ENCODE data around the gene ERLIN1.

ERLIN1 gene

GRCh38 chr10:100173035-100173434 lies 12.8 kb downstream of the ERLIN1 start:
- no peak for DNase-seq (ENCODE audit: extremely low read depth in 1 of 2, low read depth in 1 of 2)

- DNase-seq (ENCODE audit: extremely low read depth in 1 of 2, low read depth in 1 of 2): no peak
Observed at GRCh38 chr10:100172349-100172748, 13.5 kb downstream of the ERLIN1 start.

- no peak for DNase-seq (ENCODE audit: extremely low read depth in 1 of 2, low read depth in 1 of 2)
Observed at GRCh38 chr10:100168313-100168643, 17.6 kb downstream of the ERLIN1 start.

- no peak for DNase-seq (ENCODE audit: extremely low read depth in 1 of 2, low read depth in 1 of 2)
Observed at GRCh38 chr10:100167553-100168312, 18.1 kb downstream of the ERLIN1 start.

GRCh38 chr10:100163704-100164621 lies 21.9 kb downstream of the ERLIN1 start:
- no peak for DNase-seq (ENCODE audit: extremely low read depth in 1 of 2, low read depth in 1 of 2)

GRCh38 chr10:100162696-100163095 lies 23.1 kb downstream of the ERLIN1 start:
- DNase-seq (ENCODE audit: extremely low read depth in 1 of 2, low read depth in 1 of 2): no peak

GRCh38 chr10:100158044-100158805 lies 27.6 kb downstream of the ERLIN1 start:
- no peak for DNase-seq (ENCODE audit: extremely low read depth in 1 of 2, low read depth in 1 of 2)

- DNase-seq (ENCODE audit: extremely low read depth in 1 of 2, low read depth in 1 of 2): no peak
Observed at GRCh38 chr10:100157156-100157555, 28.7 kb downstream of the ERLIN1 start.

- DNase-seq (ENCODE audit: extremely low read depth in 1 of 2, low read depth in 1 of 2): no peak
Observed at GRCh38 chr10:100155936-100156335, 29.9 kb downstream of the ERLIN1 start.

GRCh38 chr10:100154666-100155065 lies 31.2 kb downstream of the ERLIN1 start:
- DNase-seq (ENCODE audit: extremely low read depth in 1 of 2, low read depth in 1 of 2): no peak

- DNase-seq (ENCODE audit: extremely low read depth in 1 of 2, low read depth in 1 of 2): no peak
Observed at GRCh38 chr10:100153239-100153825, 32.5 kb downstream of the ERLIN1 start.

GRCh38 chr10:100151723-100152300 lies 34.0 kb downstream of the ERLIN1 start:
- no peak for DNase-seq (ENCODE audit: extremely low read depth in 1 of 2, low read depth in 1 of 2)

- DNase-seq (ENCODE audit: extremely low read depth in 1 of 2, low read depth in 1 of 2): no peak
Observed at GRCh38 chr10:100148353-100149211, 37.2 kb downstream of the ERLIN1 start.

- DNase-seq (ENCODE audit: extremely low read depth in 1 of 2, low read depth in 1 of 2): no peak
Observed at GRCh38 chr10:100146875-100147650, 38.8 kb downstream of the ERLIN1 start.

- no peak for DNase-seq (ENCODE audit: extremely low read depth in 1 of 2, low read depth in 1 of 2)
Observed at GRCh38 chr10:100146398-100146797, 39.4 kb downstream of the ERLIN1 start.

- no peak for DNase-seq (ENCODE audit: extremely low read depth in 1 of 2, low read depth in 1 of 2)
Observed at GRCh38 chr10:100143756-100144155, 42.1 kb downstream of the ERLIN1 start.

GRCh38 chr10:100141446-100142087 lies 44.3 kb downstream of the ERLIN1 start:
- DNase-seq (ENCODE audit: extremely low read depth in 1 of 2, low read depth in 1 of 2): no peak

- DNase-seq (ENCODE audit: extremely low read depth in 1 of 2, low read depth in 1 of 2): no peak
Observed at GRCh38 chr10:100140070-100140469, 45.8 kb downstream of the ERLIN1 start.

Measured in activated CD8-positive, alpha-beta memory T cell treated with anti-CD3 and anti-CD28 coated beads for 1 hour (primary cell).